Amniotic epithelial cell (primary cell): ENCODE data around the gene C3orf52.
A peak's percentile ranks its signal among the peaks of the same experiment; 100 is the strongest.
"Not testable (repeated sequence)": the region's sequence is repeated elsewhere in the genome, so short reads cannot be mapped to it uniquely, and the experiment has no call there.

Source experiments
- DNase-seq: peaks from one replicate; pipeline ENCODE4 v3.0.0-alpha.2; 2010; ENCODE audit warnings: low read depth

The C3orf52 gene, protein sequence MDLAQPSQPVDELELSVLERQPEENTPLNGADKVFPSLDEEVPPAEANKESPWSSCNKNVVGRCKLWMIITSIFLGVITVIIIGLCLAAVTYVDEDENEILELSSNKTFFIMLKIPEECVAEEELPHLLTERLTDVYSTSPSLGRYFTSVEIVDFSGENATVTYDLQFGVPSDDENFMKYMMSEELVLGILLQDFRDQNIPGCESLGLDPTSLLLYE

DNA sequence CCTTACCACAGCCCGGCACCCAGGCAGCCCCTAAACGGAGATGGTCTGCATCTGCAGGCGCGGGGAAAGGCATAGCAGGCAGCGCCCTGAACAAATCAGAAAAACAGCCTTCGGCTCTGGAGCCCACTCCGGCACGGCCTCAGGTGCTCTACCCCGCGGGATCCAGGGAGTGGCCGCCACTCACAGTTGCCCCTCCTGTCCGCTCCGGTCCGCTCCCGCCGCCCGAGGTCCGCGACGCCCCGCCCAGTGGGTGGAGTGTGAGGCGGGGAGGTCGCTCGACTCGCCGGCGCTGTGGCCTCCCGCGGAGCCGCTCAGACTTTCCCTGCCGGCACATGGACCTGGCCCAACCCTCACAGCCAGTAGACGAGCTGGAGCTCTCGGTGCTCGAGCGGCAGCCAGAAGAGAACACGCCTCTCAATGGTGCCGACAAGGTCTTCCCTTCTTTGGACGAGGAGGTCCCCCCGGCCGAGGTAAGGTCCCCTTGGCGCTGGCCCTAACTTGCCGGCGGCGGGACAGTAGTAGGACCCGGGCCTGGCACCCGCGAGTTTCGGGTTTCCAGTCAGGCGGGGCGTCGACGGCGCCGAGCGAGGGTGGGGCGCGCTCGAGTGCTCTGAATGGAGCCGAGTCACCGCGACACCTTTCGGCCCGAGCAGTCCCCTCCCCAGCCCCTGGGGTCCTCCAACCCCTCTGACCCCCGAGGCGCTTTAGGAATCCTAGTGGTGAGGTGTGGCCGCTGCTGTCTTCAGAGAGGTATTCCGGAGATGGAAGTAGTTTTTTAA, at the start of gene C3orf52:
Gene C3orf52 (plus strand): TSS at position 314 of the 779 bp plus-strand sequence. CDS start 19 bp downstream, at position 333.
- DNase-seq, result peak; percentile 66

DNA sequence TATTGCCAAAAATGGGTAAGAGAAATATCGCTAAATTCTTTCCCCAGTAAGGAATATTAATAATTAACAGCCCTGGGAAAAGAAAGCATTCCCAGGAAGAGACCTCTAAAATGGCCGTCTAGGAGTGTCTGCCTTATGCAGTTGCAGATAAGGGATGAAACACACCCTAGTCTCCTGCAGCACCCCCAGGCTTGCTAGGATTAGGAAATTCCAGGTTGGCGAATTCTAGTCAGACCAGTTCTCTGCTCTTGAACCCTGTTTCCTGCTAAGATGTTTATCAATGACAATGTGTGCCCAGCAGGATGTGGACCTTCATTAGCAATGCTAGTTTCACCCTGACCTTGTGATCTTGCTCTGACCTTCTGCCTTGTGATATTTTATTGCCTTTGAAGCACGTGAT, 49.0 kb upstream of the C3orf52 start:
- DNase-seq, result not testable (repeated sequence)

DNA sequence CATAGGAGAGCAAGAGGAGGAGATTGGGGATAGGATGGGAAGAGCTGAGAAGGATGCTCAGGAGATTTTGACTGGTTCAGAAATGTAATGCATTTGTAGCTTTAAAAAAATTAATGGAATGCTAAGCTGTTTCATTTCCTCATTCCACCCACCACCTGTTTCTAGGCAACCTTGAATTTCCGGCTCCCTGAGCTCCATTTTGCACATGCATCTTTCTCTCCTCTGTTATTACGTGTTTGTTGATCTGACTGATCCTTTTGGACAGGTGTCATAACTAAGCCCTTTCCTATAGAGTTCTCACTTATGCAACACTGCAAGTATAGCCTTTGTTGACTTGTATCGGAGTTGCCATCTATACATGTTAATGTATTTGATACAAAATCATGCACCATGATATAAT, 47.3 kb upstream of the C3orf52 start:
- peak; percentile 27 for DNase-seq

DNA sequence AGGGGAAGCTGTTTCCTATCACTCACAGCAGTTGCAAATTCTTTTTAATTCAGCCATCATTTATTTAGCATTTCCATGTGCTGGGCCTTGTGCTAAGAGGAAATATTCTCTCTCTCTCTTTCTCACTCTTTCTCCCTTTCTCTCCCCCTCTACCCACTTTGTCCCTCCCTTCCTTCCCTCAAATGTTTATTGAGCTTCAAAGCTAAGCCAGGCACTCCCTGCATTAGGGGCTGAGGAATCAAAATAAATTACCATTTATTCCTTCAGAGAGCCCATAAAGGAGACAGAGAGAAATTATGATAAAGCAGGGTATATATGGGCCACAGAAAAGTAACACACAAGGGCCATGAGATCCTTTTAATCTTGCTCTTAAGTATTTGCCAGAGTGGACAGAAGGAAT, 44.9 kb upstream of the C3orf52 start:
- DNase-seq, result no peak

DNA sequence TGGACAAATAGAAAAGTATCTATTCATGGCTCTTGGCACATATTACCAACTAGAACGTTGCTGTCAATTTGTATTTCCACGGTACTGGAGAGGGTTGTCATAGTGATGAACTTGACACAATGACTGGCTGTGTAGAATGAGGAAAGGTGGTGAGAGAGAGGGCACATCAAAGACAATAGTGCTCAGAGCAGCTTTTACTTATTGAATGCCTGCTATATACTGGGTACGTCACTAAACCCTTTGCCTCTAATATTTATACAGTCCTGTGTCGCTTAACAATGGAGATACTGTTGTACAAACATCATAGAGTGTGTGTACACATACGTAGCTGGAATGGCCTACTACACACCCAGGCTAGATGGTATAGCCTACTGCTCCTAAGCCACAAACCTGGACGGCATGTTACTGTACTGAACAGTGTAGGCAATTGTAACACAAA, 43.3 kb upstream of the C3orf52 start:
- DNase-seq, result no peak

DNA sequence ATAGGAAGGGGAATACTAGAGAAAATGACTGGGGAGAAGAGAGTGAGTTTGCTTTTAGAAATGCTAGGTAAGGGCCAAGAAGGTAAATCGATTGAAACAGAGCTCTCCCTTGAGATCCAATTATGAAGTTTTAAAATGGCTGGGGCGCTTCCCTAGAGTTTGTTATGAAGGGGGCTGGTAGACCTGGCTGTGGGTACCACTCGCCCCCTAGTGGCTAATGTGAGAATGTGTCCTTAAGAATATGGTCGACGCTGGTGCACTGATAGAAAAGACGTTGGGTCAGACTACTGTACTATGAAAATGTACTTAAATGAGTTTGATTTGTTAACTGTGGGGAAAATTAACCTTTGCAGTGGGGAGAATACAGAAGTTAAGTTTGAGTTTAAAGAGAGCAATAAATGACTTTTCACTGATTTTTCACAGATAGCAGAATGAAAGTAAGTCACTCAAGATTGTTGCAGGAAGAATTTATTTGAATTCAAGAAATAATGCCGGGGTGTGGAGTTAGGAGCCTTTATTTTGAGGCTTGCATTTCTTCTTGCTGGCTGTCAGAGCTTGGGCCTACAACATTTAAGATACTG, 42.5 kb upstream of the C3orf52 start:
- peak; percentile 67 for DNase-seq

DNA sequence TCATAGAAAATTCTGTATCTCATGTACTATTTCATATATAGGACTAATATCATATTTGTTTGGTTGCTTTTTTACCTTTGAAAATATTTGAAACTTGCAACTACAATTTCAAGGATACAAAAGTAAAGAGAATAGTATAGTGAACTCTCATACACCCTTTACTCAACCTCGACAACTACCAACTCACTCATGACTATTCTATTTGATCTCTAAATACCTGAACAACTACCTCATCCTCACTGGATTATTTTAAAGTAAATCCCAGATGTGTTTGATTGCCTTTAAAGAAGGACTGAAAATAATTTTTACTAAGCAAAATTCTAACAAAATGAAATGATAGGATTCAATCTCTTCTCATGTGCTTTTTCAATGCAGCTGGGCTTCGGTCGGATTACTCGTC, 39.6 kb upstream of the C3orf52 start:
- no peak for DNase-seq

DNA sequence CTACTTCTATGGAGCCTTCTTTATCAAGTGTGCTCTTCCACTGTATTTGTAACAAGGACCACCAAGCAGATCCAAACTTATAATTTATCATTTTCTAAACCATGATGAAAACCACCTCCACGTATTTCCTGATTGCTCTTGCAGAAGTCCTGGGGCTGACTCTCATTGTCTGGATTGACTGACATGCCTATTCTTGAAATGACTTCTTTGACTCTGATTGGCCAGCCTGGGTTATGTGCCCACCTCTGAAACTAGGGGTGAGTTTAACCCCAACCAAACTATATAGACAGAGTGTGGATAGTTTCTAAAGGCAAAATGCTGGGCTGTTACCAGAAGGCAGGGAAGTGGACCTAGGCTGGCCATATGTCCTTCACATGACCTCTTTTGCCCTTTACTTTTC, 38.9 kb upstream of the C3orf52 start:
- DNase-seq, result no peak

DNA sequence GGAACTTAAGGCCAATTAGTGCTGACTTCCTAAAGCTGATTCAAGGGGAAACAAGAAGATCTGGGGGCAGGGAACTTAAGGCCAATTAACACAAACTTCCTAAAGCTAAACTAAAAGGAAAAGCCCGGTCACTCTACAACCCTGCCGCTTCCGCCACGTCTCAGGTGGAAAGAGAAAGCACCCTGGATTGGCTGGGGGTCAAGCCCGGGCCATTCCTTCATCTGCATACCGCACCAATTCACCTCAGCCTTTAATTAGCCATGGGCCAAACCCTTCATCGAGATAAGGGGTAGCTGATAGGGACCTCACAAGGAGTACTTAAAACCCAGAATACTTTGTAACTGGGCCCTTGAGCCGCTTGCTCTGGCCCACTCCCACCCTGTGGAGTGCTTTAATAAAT, 37.3 kb upstream of the C3orf52 start:
- no peak for DNase-seq

DNA sequence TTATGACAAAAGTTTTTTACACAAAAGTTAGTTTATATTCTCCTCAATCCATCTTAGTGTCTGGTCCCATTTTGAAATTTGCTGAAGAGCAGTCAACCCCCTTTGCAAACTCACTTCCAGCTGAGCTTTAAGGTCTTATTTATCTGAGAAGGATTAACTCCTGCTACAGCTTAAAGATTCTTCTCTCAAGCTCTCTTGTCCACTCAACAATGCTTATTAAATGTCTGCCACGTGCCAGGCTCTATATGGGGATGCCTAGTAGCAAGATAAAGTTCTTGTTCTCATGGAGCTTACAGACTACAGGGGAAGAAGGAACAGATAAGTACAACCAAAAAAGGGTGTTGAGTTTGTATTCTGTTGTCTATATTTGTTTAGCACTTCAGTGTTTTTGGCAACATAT, 33.0 kb upstream of the C3orf52 start:
- DNase-seq, result no peak

DNA sequence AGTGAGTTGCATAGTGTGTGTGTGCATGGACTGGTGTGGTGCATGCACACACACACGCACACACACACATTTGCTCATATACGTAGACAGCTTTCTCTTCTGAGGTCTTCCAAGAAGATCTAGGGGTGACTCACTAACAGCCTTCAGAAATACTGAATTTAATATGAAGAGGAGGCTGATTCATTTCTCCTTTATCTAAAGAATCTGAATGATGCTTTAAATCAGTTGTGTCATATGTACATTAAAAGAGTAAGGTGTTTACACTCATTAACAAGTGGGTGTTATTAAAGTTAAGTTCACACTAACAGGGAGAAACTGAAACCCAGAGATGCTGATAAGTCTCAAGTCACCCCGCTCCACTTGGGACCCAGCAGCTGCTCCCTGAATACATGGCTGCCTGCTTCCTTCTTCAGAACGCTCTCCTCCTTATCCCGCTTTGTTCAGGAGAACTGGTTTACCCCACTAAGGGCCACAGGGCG, 29.7 kb upstream of the C3orf52 start:
- peak; percentile 84 for DNase-seq

DNA sequence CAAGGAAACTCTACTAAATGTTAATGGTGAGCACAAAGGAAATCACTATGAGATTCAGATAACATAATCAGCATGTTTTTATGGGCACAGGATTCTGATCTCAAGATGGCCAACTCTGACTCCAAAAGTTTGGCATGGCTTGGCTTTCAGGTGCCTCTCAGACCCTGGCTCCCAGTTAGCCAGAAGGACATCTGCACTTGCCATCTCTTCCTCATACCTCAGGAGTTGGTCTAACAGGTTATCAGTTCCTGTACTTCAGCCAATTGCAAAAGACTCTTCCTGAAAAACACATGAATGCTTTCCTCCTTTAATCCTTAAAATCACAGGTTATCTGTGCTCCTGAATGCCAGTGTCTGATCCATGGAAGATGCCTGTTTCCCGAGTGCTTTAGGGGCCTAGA, 26.7 kb upstream of the C3orf52 start:
- no peak for DNase-seq

DNA sequence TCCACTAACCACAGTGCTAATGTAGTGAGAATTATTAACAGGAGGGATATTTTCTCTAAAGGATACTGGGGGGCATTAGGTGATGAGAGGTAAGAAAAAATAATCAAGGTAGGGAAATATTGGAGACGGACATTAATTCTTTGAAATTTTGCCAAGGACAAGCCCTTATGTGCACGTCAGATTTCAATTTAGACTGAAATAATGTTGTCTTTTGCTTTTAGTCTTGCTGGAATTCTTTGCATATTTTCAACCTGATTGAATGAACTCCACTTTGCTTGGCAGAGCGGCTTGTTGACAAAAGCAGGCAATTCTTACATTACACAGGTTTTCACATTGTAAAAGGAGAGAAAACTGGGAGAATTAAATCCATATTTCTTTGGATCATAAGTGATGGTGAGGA, 25.0 kb upstream of the C3orf52 start:
- peak; percentile 66 for DNase-seq

DNA sequence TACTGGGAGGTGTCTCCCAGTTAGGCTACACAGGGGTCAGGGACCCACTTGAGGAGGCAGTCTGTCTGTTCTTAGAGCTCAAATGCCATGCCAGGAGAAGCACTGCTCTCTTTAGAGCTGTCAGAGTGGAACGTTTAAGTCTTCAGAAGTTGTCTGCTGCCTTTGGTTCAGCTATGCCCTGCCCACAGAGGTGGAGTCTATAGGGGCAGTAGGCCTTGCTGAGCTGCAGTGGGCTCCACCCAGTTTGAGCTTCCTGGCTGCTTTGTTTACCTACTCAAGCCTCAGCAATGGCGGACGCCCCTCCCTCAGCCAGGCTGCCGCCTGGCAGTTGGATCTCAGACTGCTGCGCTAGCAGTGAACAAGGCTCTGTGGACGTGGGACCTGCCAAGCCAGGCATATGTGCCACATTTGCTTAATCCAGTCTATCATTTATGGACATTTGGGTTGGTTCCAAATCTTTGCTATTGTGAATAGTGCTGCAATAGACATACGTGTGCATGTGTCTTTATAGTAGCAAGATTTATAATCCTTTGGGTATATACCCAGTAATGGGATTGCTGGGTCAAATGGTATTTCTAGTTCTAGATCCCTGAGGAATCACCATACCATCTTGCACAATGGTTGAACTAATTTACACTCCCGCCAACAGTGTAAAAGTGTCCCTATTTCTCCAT, 13.7 kb upstream of the C3orf52 start:
- not testable (repeated sequence) for DNase-seq

DNA sequence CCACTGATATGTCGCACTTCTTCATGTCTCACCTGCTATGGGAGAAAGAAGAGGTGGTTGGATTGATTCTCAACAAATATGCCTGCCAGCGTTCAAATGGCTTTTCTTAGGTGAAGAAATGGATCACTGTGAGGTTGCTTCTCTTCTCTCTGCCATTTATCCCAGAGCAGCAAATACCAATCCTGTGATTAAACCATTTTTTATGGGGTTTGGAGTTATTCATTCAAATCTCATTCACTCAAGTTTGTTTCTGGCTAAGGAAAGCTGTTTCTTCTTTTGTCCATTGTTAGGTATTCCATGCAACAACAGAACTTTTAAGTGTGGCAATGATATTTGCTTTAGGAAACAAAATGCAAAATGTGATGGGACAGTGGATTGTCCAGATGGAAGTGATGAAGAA, 12.2 kb upstream of the C3orf52 start:
- DNase-seq, result no peak

DNA sequence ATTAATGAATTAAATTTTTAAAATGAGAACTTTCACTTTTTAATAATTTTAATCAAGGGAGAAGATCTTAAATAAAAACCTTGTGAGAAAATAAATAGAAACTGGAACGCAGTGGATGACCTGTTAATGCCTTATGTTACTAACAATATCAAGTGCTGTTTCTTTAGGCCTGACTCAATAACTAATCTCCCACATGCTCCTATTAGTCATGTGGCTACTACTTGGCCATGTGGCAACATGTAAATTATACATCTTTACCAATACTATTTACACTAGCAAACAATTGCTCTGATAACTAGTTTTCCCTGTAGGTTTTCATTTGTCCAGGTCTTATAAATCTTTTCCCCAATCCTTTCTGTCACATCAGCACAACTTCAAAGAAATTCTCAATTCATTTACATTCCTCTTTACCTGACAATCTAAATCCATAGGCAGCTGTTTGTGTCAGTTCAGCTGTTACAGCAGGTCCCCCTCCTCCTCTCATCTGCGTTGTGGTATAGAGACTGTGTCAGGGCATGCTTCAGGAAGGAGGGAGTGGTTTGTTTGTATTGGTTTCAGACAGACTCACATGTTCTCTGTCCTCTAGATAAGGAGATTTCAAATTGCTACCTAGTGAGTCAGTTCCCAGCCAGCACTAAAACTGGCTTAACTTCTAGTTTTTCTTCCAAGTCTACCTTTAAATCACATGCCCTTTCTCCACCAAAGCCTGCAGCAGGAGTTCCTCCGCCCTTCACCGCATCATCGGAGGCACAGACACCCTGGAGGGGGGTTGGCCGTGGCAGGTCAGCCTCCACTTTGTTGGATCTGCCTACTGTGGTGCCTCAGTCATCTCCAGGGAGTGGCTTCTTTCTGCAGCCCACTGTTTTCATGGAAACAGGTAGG, 11.3 kb upstream of the C3orf52 start:
- peak; percentile 98 for DNase-seq

DNA sequence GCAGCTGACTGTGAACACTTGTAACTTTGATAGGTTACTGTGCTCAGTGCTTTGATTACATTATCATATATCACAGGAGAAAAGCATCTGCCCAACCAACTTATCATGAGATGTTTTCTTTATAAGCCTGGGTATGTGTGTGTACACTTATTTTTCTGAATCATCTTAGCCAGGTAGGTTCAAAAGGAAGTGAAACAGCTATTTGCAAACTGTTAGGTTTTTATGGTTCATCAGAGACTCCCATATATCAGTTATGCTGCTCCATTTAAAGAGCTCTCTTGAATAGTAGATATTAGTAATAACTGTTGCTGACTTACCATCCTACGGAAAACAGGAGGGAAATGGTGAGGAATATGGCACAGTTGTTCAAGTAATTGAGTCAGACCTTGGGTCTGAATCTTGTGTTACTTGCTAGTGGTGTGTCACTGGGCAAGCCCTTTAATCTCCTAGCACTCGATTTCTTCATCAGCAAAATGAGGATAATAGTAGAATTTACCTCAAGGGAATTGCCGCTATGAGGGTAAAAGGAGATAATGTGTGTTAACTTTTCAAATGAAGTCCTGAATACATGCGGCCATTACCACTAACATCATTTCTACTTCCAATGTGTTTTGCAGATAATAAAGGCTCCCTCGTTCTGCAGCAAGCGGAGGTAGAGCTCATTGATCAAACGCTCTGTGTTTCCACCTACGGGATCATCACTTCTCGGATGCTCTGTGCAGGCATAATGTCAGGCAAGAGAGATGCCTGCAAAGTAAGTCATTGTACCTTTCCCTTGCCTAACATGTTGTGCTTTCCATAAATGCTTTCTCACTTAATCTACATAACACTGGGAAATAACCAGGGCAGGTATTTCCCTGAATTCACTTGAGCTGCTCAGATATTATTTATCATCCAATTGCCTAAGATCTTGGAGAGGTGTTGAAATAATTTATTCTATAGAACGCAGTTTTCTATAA, 7.8 kb upstream of the C3orf52 start:
- no peak for DNase-seq

DNA sequence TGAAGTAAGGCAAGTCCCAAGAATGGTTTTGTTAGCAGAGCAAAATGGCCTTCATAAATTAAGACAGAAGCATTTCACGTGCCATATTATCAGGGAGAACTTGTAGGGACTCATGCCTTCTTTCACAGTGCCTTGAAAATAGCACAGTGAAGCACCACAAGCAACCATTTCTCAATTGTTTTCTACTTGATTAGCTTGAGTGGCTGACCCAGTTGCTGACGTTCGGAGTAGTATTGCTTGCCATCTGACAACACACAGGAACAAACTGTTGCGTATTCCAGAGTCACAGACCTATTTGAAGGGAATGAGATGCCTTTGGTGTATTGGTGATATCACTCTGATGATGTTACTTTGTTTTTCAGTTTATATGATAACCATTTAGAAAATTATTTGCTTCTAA, 3.0 kb upstream of the C3orf52 start:
- peak; percentile 21 for DNase-seq

DNA sequence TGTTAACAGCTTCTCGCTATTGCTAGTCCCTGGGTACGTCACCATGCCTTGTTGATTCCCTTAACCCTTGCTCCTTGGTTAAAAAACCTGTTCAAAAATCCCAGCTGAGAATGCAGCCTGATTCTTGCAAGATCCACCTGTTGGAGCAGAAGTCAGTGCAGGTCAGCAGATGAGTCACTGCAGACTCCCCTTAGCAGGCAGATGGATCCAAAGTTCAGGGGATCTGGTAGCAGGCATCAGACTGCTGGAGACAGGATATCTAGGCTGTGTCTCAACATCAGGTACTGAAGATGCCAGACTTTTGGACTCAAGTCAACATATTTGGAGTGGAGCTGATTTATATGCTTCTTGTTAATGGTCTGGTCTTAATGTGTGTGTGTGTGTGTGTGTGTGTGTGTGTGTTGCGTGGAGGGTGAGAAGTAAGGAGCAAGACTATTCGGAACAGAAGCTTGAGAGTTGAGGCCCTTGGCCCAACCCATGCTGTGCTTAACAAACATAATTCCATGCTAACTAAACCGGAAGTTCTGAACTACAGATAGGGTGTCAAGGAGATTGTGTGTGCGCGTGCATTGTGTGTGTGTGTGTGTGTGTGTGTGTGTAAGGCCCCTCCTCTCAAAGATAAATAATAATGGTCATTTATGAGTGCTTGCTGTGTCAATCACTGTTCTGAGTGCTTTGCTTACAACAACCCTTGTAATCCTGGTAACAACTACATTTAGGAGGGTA, 1.0 kb upstream of the C3orf52 start:
- DNase-seq, result peak; percentile 21

DNA sequence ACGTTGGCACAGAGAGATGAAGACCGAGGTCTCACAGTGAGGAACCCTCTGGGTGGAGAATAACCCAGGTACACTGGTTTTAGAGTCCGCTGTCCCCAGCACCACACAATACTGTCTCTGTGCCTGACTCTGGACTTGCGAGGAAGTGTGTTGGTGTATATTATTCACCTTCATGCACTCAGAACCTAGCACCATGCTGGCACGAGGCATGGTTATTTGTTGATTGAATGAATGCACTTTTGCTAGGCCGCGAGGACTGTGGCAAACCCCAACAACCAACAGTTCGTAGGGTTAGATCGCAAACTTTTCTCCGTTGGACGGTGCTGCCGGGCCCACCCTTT, 484 bp upstream of the C3orf52 start:
- no peak for DNase-seq
